GM23338 (cell line): ENCODE data around the gene HPDL. TPM values are rescaled to one million over a fixed set of nuclear protein-coding genes. Genes with fewer than 3 reads are reported as not detected.

Source experiments
- ATAC-seq: fragments of 200-7000 bp; cut with Tn5 transposase; 3 replicates; pipeline ENCODE4 v1.9.1; 2020
- DNase-seq: peaks from one replicate; pipeline ENCODE4 v3.0.0-alpha.2; 2015; ENCODE audit warnings: low spot score
- H2AFZ ChIP-seq: fragments of 200-600 bp; sonication (generic); 2 replicates; pipeline ENCODE4 v1.8.0; 2016; ENCODE audit warnings: antibody characterized with exemption, mild to moderate bottlenecking, moderate library complexity
- H3F3A ChIP-seq: fragments of 200-600 bp; sonication (generic); replicated peaks from 2 replicates; pipeline ENCODE4 v1.8.0; 2017; ENCODE audit warnings: antibody characterized with exemption, mixed run types, low read depth
- H3K27ac ChIP-seq: fragments of 200-600 bp; sonication (generic); 2 replicates; pipeline ENCODE4 v1.6.1; 2016; ENCODE audit warnings: low read depth
- H3K27me3 ChIP-seq: fragments of 200-600 bp; sonication (generic); 2 replicates; pipeline ENCODE4 v1.8.0; 2016; ENCODE audit warnings: mild to moderate bottlenecking, mixed run types, moderate library complexity; ENCODE audit not compliant: insufficient read depth
- H3K36me3 ChIP-seq: fragments of 200-600 bp; sonication (generic); 2 replicates; pipeline ENCODE4 v1.8.0; 2016; ENCODE audit warnings: mild to moderate bottlenecking; ENCODE audit not compliant: insufficient read depth
- H3K4me1 ChIP-seq: fragments of 200-600 bp; sonication (generic); 2 replicates; pipeline ENCODE4 v1.8.0; 2016; ENCODE audit warnings: mild to moderate bottlenecking, moderate library complexity; ENCODE audit not compliant: insufficient read depth
- H3K4me2 ChIP-seq: fragments of 200-600 bp; sonication (generic); 2 replicates; pipeline ENCODE4 v1.7.1; 2017; ENCODE audit warnings: mixed run types
- H3K4me3 ChIP-seq: fragments of 200-600 bp; sonication (generic); 2 replicates; pipeline ENCODE4 v1.6.1; 2016; ENCODE audit warnings: mixed run types
- H3K79me2 ChIP-seq: fragments of 200-600 bp; sonication (generic); replicated peaks from 2 replicates; pipeline ENCODE4 v1.8.0; 2017; ENCODE audit warnings: mild to moderate bottlenecking; ENCODE audit not compliant: insufficient read depth
- H3K9me2 ChIP-seq: fragments of 200-600 bp; sonication (generic); 2 replicates; pipeline ENCODE4 v1.8.0; 2017; ENCODE audit not compliant: insufficient read depth
- H4K20me1 ChIP-seq: fragments of 200-600 bp; sonication (generic); replicated peaks from 2 replicates; pipeline ENCODE4 v1.8.0; 2017; ENCODE audit warnings: mild to moderate bottlenecking; ENCODE audit not compliant: insufficient read depth
- H3K27ac Mint-ChIP-seq: 2 replicates; pipeline ENCODE4 v1.8.0; 2020; ENCODE audit warnings: inconsistent platforms, mild to moderate bottlenecking, moderate library complexity, mixed read lengths
- H3K27me3 Mint-ChIP-seq: 3 replicates; pipeline ENCODE4 v1.8.0; 2022; ENCODE audit warnings: low read depth, mild to moderate bottlenecking, moderate library complexity, mixed read lengths, inconsistent platforms; ENCODE audit not compliant: insufficient read depth, poor library complexity
- H3K36me3 Mint-ChIP-seq: 3 replicates; pipeline ENCODE4 v1.8.0; 2021; ENCODE audit warnings: low read depth, mild to moderate bottlenecking, inconsistent platforms, moderate library complexity, mixed read lengths
- H3K4me1 Mint-ChIP-seq: 3 replicates; pipeline ENCODE4 v1.8.0; 2020; ENCODE audit warnings: mild to moderate bottlenecking, inconsistent platforms, mixed read lengths
- H3K4me3 Mint-ChIP-seq: 3 replicates; pipeline ENCODE4 v1.8.0; 2021; ENCODE audit warnings: moderate library complexity, mild to moderate bottlenecking, inconsistent platforms, mixed read lengths
- H3K9me3 Mint-ChIP-seq: 3 replicates; pipeline ENCODE4 v1.8.0; 2020; ENCODE audit warnings: moderate library complexity, mild to moderate bottlenecking, inconsistent platforms, mixed read lengths
- CREB1 ChIP-seq: fragments of 250-450 bp; sonication (Bioruptor Pico); IDR thresholded peaks from 2 replicates; pipeline ENCODE4 v1.5.0; 2020; ENCODE audit warnings: low read depth, mild to moderate bottlenecking, moderate library complexity
- ETS1 ChIP-seq: IDR thresholded peaks from 2 replicates; pipeline ENCODE4 v1.6.1; 2016; ENCODE audit warnings: antibody characterized with exemption
- EZH2phosphoT487 ChIP-seq: fragments of 200-600 bp; sonication (generic); IDR thresholded peaks from one replicate; pipeline ENCODE4 v1.8.1; 2018; ENCODE audit warnings: antibody characterized with exemption; ENCODE audit not compliant: unreplicated experiment
- NANOG ChIP-seq: IDR thresholded peaks from 2 replicates; pipeline ENCODE4 v1.6.1; 2016; ENCODE audit warnings: antibody characterized with exemption, borderline replicate concordance
- STAT1 ChIP-seq: IDR thresholded peaks from one replicate; pipeline ENCODE4 v1.6.1; 2016; ENCODE audit warnings: antibody characterized with exemption; ENCODE audit not compliant: unreplicated experiment
- ZNF114 ChIP-seq: fragments of 250-450 bp; sonication (Bioruptor Pico); IDR thresholded peaks from 2 replicates; pipeline ENCODE4 v1.5.0; 2020; ENCODE audit warnings: mild to moderate bottlenecking, moderate library complexity
- ZNF331 ChIP-seq: fragments of 250-450 bp; sonication (Bioruptor Pico); IDR thresholded peaks from 2 replicates; pipeline ENCODE4 v1.5.0; 2020; ENCODE audit warnings: low read depth, mild to moderate bottlenecking, moderate library complexity
- polyA plus RNA-seq: library from polyadenylated mRNA; unstranded; fragments of >200 nt; fragmentation: Nextera tagmentation; extraction: Ambion mirVana; gene quantifications from 2 replicates; pipeline ENCODE4 v1.2.1, GENCODE V29; 2016
- total RNA-seq: library from RNA; depleted of rRNA; stranded (reverse); fragments of >200 nt; shearing (Covaris generic); gene quantifications from 2 replicates; pipeline ENCODE4 v1.2.3, GENCODE V29; 2014
- TF ChIP-seq, protein P1 (sequence below): fragments of 250-450 bp; sonication (Bioruptor Pico); IDR thresholded peaks from 2 replicates; pipeline ENCODE4 v1.5.0; 2020; ENCODE audit warnings: mild to moderate bottlenecking, moderate library complexity
- TF ChIP-seq, protein P2 (sequence below): IDR thresholded peaks from one replicate; pipeline ENCODE4 v1.6.1; 2018; ENCODE audit warnings: antibody characterized with exemption; ENCODE audit not compliant: unreplicated experiment
- TF ChIP-seq, protein P3 (sequence below), 2 experiments: fragments of 200-600 bp in 1 of 2; sonication (generic) in 1 of 2; conservative IDR thresholded peaks; 2 replicates each; pipeline versions ENCODE4 v1.5.1 to v1.6.1; 2016 to 2017; ENCODE audit warnings: antibody characterized with exemption in 2 of 2, low read depth in 2 of 2, mild to moderate bottlenecking in 2 of 2, moderate library complexity in 1 of 2

Gene HPDL
- total and polyA plus RNA-seq, 2 experiments from 2014 or later: 36.5 to 82.1 TPM

DNA sequence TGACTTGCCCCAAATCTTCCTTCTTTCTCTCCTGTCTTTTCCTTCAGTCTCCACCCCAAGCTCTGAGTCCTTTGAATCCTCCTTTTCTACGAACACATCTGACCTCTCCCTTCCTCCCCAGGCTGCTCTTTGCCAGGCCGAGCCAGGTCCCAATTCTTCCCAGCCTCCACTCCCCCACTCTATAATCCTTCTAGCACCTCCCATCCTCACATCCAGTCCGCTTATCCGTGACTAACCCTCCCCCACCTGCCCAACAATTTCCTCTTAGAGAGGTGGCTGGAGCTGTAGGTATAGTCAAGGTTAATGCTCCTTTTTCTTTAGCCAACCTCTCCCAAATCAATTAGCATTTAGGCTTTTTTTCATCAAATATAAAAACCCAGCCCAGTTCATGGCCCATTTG, 9.5 kb upstream of the HPDL start (continued):
- TF ChIP-seq, protein P1, sequence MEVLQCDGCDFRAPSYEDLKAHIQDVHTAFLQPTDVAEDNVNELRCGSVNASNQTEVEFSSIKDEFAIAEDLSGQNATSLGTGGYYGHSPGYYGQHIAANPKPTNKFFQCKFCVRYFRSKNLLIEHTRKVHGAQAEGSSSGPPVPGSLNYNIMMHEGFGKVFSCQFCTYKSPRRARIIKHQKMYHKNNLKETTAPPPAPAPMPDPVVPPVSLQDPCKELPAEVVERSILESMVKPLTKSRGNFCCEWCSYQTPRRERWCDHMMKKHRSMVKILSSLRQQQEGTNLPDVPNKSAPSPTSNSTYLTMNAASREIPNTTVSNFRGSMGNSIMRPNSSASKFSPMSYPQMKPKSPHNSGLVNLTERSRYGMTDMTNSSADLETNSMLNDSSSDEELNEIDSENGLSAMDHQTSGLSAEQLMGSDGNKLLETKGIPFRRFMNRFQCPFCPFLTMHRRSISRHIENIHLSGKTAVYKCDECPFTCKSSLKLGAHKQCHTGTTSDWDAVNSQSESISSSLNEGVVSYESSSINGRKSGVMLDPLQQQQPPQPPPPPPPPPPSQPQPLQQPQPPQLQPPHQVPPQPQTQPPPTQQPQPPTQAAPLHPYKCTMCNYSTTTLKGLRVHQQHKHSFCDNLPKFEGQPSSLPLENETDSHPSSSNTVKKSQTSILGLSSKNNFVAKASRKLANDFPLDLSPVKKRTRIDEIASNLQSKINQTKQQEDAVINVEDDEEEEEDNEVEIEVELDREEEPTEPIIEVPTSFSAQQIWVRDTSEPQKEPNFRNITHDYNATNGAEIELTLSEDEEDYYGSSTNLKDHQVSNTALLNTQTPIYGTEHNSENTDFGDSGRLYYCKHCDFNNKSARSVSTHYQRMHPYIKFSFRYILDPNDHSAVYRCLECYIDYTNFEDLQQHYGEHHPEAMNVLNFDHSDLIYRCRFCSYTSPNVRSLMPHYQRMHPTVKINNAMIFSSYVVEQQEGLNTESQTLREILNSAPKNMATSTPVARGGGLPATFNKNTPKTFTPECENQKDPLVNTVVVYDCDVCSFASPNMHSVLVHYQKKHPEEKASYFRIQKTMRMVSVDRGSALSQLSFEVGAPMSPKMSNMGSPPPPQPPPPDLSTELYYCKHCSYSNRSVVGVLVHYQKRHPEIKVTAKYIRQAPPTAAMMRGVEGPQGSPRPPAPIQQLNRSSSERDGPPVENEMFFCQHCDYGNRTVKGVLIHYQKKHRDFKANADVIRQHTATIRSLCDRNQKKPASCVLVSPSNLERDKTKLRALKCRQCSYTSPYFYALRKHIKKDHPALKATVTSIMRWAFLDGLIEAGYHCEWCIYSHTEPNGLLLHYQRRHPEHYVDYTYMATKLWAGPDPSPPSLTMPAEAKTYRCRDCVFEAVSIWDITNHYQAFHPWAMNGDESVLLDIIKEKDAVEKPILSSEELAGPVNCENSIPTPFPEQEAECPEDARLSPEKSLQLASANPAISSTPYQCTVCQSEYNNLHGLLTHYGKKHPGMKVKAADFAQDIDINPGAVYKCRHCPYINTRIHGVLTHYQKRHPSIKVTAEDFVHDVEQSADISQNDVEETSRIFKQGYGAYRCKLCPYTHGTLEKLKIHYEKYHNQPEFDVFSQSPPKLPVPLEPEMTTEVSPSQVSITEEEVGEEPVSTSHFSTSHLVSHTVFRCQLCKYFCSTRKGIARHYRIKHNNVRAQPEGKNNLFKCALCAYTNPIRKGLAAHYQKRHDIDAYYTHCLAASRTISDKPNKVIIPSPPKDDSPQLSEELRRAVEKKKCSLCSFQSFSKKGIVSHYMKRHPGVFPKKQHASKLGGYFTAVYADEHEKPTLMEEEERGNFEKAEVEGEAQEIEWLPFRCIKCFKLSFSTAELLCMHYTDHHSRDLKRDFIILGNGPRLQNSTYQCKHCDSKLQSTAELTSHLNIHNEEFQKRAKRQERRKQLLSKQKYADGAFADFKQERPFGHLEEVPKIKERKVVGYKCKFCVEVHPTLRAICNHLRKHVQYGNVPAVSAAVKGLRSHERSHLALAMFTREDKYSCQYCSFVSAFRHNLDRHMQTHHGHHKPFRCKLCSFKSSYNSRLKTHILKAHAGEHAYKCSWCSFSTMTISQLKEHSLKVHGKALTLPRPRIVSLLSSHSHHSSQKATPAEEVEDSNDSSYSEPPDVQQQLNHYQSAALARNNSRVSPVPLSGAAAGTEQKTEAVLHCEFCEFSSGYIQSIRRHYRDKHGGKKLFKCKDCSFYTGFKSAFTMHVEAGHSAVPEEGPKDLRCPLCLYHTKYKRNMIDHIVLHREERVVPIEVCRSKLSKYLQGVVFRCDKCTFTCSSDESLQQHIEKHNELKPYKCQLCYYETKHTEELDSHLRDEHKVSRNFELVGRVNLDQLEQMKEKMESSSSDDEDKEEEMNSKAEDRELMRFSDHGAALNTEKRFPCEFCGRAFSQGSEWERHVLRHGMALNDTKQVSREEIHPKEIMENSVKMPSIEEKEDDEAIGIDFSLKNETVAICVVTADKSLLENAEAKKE (CRISPR knock-in tag): no peak

DNA sequence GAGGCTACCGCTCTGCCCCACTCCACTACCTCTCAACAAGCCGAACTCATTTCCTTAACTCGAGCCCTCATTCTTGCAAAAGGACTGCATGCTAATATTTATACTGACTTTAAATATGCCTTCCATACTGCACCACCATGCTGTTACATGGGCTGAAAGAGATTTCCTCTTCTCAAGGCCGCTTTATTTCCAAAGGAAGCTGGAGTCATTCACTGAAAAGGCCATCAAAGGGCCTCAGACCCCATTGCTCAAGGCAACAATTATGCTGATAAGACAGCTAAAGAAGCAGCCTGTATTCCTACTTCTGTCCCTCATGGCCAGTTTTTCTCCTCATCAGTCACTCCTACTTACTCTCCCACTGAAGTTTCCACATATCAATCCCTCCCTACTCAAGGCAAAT, 6.9 kb upstream of the HPDL start:
- peak overlapping the region; percentile 72; the same call in 1 of the 2 replicates for H2AFZ ChIP-seq
- H3K4me3 ChIP-seq: no peak overlapping the region
- no peak overlapping the region for H3K4me3 Mint-ChIP-seq
- no peak for ATAC-seq
- H3K27me3 ChIP-seq: no peaks in the 10 kb centered on the region
- H3K9me3 Mint-ChIP-seq: peaks cover 5% of the 10 kb centered on the region; the same call in 2 of the 3 replicates
- H3K79me2 ChIP-seq: no peaks in the 10 kb centered on the region
- no peaks in the 10 kb centered on the region for H3K9me2 ChIP-seq
- H3F3A ChIP-seq: no peaks in the 10 kb centered on the region
- H3K4me2 ChIP-seq: peak overlapping the region; percentile 44; the same call in 1 of the 2 replicates
- no peak overlapping the region for H3K27ac ChIP-seq
- H3K36me3 Mint-ChIP-seq: peaks cover 6% of the 10 kb centered on the region; the same call in 1 of the 3 replicates
- H4K20me1 ChIP-seq: no peaks in the 10 kb centered on the region
- peaks cover 5% of the 10 kb centered on the region for H3K27me3 Mint-ChIP-seq
- no peak overlapping the region for H3K27ac Mint-ChIP-seq
- H3K4me1 ChIP-seq: peaks cover 32% of the 10 kb centered on the region
- H3K36me3 ChIP-seq: no peaks in the 10 kb centered on the region
- peaks cover 19% of the 10 kb centered on the region for H3K4me1 Mint-ChIP-seq
- DNase-seq: no peak
- TF ChIP-seq, protein P2, sequence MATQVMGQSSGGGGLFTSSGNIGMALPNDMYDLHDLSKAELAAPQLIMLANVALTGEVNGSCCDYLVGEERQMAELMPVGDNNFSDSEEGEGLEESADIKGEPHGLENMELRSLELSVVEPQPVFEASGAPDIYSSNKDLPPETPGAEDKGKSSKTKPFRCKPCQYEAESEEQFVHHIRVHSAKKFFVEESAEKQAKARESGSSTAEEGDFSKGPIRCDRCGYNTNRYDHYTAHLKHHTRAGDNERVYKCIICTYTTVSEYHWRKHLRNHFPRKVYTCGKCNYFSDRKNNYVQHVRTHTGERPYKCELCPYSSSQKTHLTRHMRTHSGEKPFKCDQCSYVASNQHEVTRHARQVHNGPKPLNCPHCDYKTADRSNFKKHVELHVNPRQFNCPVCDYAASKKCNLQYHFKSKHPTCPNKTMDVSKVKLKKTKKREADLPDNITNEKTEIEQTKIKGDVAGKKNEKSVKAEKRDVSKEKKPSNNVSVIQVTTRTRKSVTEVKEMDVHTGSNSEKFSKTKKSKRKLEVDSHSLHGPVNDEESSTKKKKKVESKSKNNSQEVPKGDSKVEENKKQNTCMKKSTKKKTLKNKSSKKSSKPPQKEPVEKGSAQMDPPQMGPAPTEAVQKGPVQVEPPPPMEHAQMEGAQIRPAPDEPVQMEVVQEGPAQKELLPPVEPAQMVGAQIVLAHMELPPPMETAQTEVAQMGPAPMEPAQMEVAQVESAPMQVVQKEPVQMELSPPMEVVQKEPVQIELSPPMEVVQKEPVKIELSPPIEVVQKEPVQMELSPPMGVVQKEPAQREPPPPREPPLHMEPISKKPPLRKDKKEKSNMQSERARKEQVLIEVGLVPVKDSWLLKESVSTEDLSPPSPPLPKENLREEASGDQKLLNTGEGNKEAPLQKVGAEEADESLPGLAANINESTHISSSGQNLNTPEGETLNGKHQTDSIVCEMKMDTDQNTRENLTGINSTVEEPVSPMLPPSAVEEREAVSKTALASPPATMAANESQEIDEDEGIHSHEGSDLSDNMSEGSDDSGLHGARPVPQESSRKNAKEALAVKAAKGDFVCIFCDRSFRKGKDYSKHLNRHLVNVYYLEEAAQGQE: no peak
- TF ChIP-seq NANOG (no peak), ZNF331 (CRISPR knock-in tag) (no peak), ZNF114 (no peak), STAT1 (no peak), CREB1 (CRISPR knock-in tag) (no peak), EZH2phosphoT487 (no peak), ETS1 (no peak)
- TF ChIP-seq, protein P3, sequence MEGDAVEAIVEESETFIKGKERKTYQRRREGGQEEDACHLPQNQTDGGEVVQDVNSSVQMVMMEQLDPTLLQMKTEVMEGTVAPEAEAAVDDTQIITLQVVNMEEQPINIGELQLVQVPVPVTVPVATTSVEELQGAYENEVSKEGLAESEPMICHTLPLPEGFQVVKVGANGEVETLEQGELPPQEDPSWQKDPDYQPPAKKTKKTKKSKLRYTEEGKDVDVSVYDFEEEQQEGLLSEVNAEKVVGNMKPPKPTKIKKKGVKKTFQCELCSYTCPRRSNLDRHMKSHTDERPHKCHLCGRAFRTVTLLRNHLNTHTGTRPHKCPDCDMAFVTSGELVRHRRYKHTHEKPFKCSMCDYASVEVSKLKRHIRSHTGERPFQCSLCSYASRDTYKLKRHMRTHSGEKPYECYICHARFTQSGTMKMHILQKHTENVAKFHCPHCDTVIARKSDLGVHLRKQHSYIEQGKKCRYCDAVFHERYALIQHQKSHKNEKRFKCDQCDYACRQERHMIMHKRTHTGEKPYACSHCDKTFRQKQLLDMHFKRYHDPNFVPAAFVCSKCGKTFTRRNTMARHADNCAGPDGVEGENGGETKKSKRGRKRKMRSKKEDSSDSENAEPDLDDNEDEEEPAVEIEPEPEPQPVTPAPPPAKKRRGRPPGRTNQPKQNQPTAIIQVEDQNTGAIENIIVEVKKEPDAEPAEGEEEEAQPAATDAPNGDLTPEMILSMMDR (conservative IDR thresholded peaks at IDR 0.05; ENCODE audit: low read depth in 2 of 2): no peak
